K562 (cell line): ENCODE measurements around the gene GRIK3. TPM values are rescaled to one million over a fixed set of nuclear protein-coding genes. Genes with fewer than 3 reads are reported as not detected.

Source experiments
- ATAC-seq: fragments of 200-7000 bp; cut with Tn5 transposase; 3 replicates; pipeline ENCODE4 v1.9.1; 2020; ENCODE audit warnings: moderate library complexity
- BruUV-seq: library from RNA; stranded (reverse); fragments of 400-500 nt; replicated peaks from 2 replicates; lab custom pipeline; 2021; lab: Mats Ljungman, UMichigan
- CTCF ChIA-PET: fragments of 300-600 bp; formaldehyde crosslinking; extraction: SDS; loops from one replicate; lab custom pipeline; 2021; ENCODE audit warnings: low intra/inter-chr PET ratio; lab: Yijun Ruan, JAX
- POLR2A ChIA-PET: fragments of 300-600, 350-650 bp; sonication (Branson Sonifier 250); formaldehyde crosslinking; extraction: SDS; loops from one replicate; lab custom pipeline; 2021; ENCODE audit warnings: antibody characterized with exemption, inconsistent platforms; lab: Yijun Ruan, JAX
- DNase-seq, 4 experiments: peaks; one replicate each; pipeline versions ENCODE4 v3.0.0 to v3.0.0-alpha.2; 2011 to 2018; ENCODE audit warnings: low spot score in 3 of 4, mixed read lengths in 3 of 4; ENCODE audit errors: extremely low read depth in 1 of 4
- FAIRE-seq: peaks from 2 replicates; lab custom pipeline; 2011; peaks lifted over from hg19 to GRCh38; lab: Jason Lieb, UNC
- H2AFZ ChIP-seq: 2 replicates; pipeline ENCODE4 v1.6.0; 2011; ENCODE audit warnings: low read depth, low read length, control low read depth, inconsistent platforms
- H3K27ac ChIP-seq: fragments of 200-600 bp; 3 replicates; pipeline ENCODE4 v1.8.0; 2011; ENCODE audit warnings: low read depth, mild to moderate bottlenecking, control low read depth, inconsistent platforms, low read length, moderate library complexity, mixed read lengths; ENCODE audit errors: extremely low read depth
- H3K27me3 ChIP-seq, 2 experiments: fragments of 300-600 bp in 1 of 2; 2 replicates in 1 of 2; 3 replicates in 1 of 2; pipeline versions ENCODE4 v1.6.0 to v1.8.0; 2011; ENCODE audit warnings: inconsistent platforms in 2 of 2, low read length in 2 of 2, mild to moderate bottlenecking in 1 of 2, mixed read lengths in 1 of 2, moderate library complexity in 1 of 2; ENCODE audit not compliant: control insufficient read depth in 2 of 2, insufficient read depth in 2 of 2
- H3K36me3 ChIP-seq: fragments of 300-600 bp; 3 replicates; pipeline ENCODE4 v1.8.0; 2011; ENCODE audit warnings: mild to moderate bottlenecking, low read length, inconsistent platforms; ENCODE audit not compliant: control insufficient read depth, insufficient read depth
- H3K4me1 ChIP-seq, 2 experiments: fragments of 200-600 bp in 1 of 2; replicated peaks in 1 of 2; 2 replicates in 1 of 2; 3 replicates in 1 of 2; pipeline versions ENCODE4 v1.5.1 to v1.8.0; 2011; ENCODE audit warnings: inconsistent platforms in 2 of 2, low read length in 2 of 2, mild to moderate bottlenecking in 1 of 2, mixed read lengths in 1 of 2, moderate library complexity in 1 of 2; ENCODE audit not compliant: control insufficient read depth in 2 of 2, insufficient read depth in 2 of 2
- H3K4me2 ChIP-seq: 2 replicates; pipeline ENCODE4 v1.6.1; 2011; ENCODE audit warnings: low read length, control low read depth, inconsistent platforms, mixed read lengths; ENCODE audit not compliant: insufficient read depth
- H3K4me3 ChIP-seq: fragments of 200-600 bp; sonication (generic), shearing (Covaris generic); 2 replicates; pipeline ENCODE4 v1.5.1; 2016; ENCODE audit warnings: control low read depth, inconsistent platforms
- H3K79me2 ChIP-seq: fragments of 200-600 bp; 3 replicates; pipeline ENCODE4 v1.8.0; 2011; ENCODE audit warnings: low read length, inconsistent platforms; ENCODE audit not compliant: control insufficient read depth, insufficient read depth
- H3K9ac ChIP-seq, 2 experiments: 2 replicates each; pipeline versions ENCODE4 v1.6.0 to v1.6.1; 2011; ENCODE audit warnings: low read depth in 2 of 2, low read length in 2 of 2, control low read depth in 1 of 2, inconsistent platforms in 1 of 2, mild to moderate bottlenecking in 1 of 2, mixed read lengths in 1 of 2; ENCODE audit not compliant: insufficient read depth in 1 of 2
- H3K9me1 ChIP-seq: one replicate; pipeline ENCODE4 v1.6.0; 2011; ENCODE audit warnings: inconsistent platforms, mild to moderate bottlenecking, low read length, moderate library complexity; ENCODE audit not compliant: control insufficient read depth, insufficient read depth
- H3K9me3 ChIP-seq: replicated peaks from 2 replicates; pipeline ENCODE4 v1.5.1; 2011; ENCODE audit warnings: low read depth, low read length, inconsistent platforms; ENCODE audit not compliant: control insufficient read depth, insufficient read depth
- H4K20me1 ChIP-seq: replicated peaks from 2 replicates; pipeline ENCODE4 v1.6.1; 2011; ENCODE audit warnings: low read length, inconsistent platforms, mixed read lengths; ENCODE audit not compliant: control insufficient read depth, insufficient read depth
- HDAC1 ChIP-seq, 2 experiments: fragments of 450-650 bp; IDR thresholded peaks; 2 replicates each; pipeline ENCODE4 v1.6.1; 2016 to 2017; ENCODE audit warnings: inconsistent platforms in 1 of 2, mild to moderate bottlenecking in 1 of 2, moderate library complexity in 1 of 2
- MAZ ChIP-seq, 2 experiments: fragments of 450-650 bp in 1 of 2; sonication (generic) in 1 of 2; formaldehyde crosslinking; IDR thresholded peaks in 1 of 2; conservative IDR thresholded peaks in 1 of 2; 2 replicates each; pipeline versions ENCODE4 v1.4.0 to v1.5.0; 2020; ENCODE audit warnings: mild to moderate bottlenecking in 1 of 2, missing genetic modification reagents in 1 of 2
- NEUROD1 ChIP-seq: fragments of 150-350 bp; IDR thresholded peaks from 2 replicates; pipeline ENCODE4 v1.6.1; 2014; ENCODE audit warnings: borderline replicate concordance, low read length, low read depth; ENCODE audit not compliant: partially characterized antibody
- NRF1 ChIP-seq, 2 experiments: fragments of 450-650 bp; IDR thresholded peaks in 1 of 2; conservative IDR thresholded peaks in 1 of 2; 2 replicates each; pipeline ENCODE4 v1.6.1; 2014; ENCODE audit warnings: mild to moderate bottlenecking in 2 of 2
- THRA ChIP-seq: fragments of 450-650 bp; IDR thresholded peaks from 2 replicates; pipeline ENCODE4 v1.6.1; 2017; ENCODE audit warnings: mild to moderate bottlenecking, moderate library complexity
- WGBS: fragments of 100-300 bp; shearing (Covaris generic); methylation state at CpG from one replicate; pipeline ENCODE4 v1.1.6; 2016; ENCODE audit warnings: low coverage, mixed read lengths; ENCODE audit not compliant: insufficient coverage; ENCODE audit errors: missing lambda C conversion rate; 5-methylcytosine and 5-hydroxymethylcytosine counted together
- in situ Hi-C: fragments of 300-500 bp; cut with MboI; formaldehyde crosslinking; loops from 4 replicates; pipeline ENCODE4 v1.15.0; 2018; ENCODE audit warnings: inconsistent platforms, mixed read lengths
- intact Hi-C: fragments of 100-400 bp; cut with micrococcal nuclease; formaldehyde crosslinking; loops from 2 replicates; pipeline ENCODE4 v1.14.2; 2022
- polyA plus RNA-seq, 8 experiments: library from polyadenylated mRNA; depleted of rRNA in 4 of 8; stranded (reverse) in 5 of 8; unstranded in 3 of 8; fragments of >200 nt; fragmentation: Nextera tagmentation in 2 of 8; fragmentation: Illumina TruSeq in 1 of 8; extraction: Ambion mirVana in 2 of 8; extraction: Trizol in 1 of 8; gene quantifications; 2 replicates each; pipeline versions ENCODE4 v1.2.1 to v1.2.3, GENCODE V29; 2011 to 2014; ENCODE audit warnings: inconsistent platforms in 1 of 8, missing spikeins in 1 of 8
- total RNA-seq, 7 experiments: library from RNA; depleted of rRNA in 6 of 7; stranded (reverse); fragments of >200 nt in 6 of 7; fragmentation: Illumina TruSeq in 2 of 7; extraction: Trizol in 2 of 7; gene quantifications; 2 replicates each; pipeline versions ENCODE4 v1.2.1 to v1.2.3, GENCODE V29; 2011 to 2021; ENCODE audit warnings: low replicate concordance in 1 of 7
- TF ChIP-seq, protein P1 (sequence below): fragments of 200-800 bp; sonication (Bioruptor generic); IDR thresholded peaks from 2 replicates; pipeline ENCODE4 v1.6.1; 2016; ENCODE audit warnings: missing genetic modification characterization, missing compliant biosample characterization

GRIK3 gene
- total and polyA plus RNA-seq, 9 of the 15 experiments (the other 6 are each of a cell fraction or from before 2014, with no cell fraction given) = not detected

GRCh38 chr1:37010011-37010410, 24.3 kb downstream of the GRIK3 start:
- intact Hi-C loops (no loop called here), in situ Hi-C loops (no loop called here)
- Histone ChIP-seq H2AFZ (no peak overlapping the region), H3K9ac (no peak overlapping the region), H3K9me3 (no peaks in the 10 kb centered on the region), H3K4me3 (no peak overlapping the region), H3K4me1 (no peaks in the 10 kb centered on the region), H4K20me1 (peaks cover 4% of the 10 kb centered on the region; the same call in 1 of the 2 replicates), H3K79me2 (no peaks in the 10 kb centered on the region), H3K27ac (no peak overlapping the region), H3K36me3 (no peaks in the 10 kb centered on the region), H3K4me2 (no peak overlapping the region), H3K9me1 (no peaks in the 10 kb centered on the region), H3K27me3 (peaks cover 0 to 8% of the 10 kb centered on the region in 2 experiments; a peak in 2 of 5 replicates)
- ChIA-PET POLR2A (interaction anchor here (1.2 kb wide), 1 partner anchor 57 kb away, joined by 4 read pairs; no protein-coding TSS in a partner anchor), CTCF (no interaction called here)
- ATAC-seq (no peak), FAIRE-seq (no peak), DNase-seq (no peak)
- TF ChIP-seq NEUROD1 (no peak), MAZ (CRISPR knock-in tag; conservative IDR thresholded peaks at IDR 0.05 in 1 of 2, IDR thresholded peaks at IDR 0.05 in 1 of 2) (no peak), NRF1 (conservative IDR thresholded peaks at IDR 0.05 in 1 of 2, IDR thresholded peaks at IDR 0.05 in 1 of 2) (no peak), HDAC1 (IDR thresholded peaks at IDR 0.05) (no peak), THRA (no peak)
- TF ChIP-seq, protein P1, sequence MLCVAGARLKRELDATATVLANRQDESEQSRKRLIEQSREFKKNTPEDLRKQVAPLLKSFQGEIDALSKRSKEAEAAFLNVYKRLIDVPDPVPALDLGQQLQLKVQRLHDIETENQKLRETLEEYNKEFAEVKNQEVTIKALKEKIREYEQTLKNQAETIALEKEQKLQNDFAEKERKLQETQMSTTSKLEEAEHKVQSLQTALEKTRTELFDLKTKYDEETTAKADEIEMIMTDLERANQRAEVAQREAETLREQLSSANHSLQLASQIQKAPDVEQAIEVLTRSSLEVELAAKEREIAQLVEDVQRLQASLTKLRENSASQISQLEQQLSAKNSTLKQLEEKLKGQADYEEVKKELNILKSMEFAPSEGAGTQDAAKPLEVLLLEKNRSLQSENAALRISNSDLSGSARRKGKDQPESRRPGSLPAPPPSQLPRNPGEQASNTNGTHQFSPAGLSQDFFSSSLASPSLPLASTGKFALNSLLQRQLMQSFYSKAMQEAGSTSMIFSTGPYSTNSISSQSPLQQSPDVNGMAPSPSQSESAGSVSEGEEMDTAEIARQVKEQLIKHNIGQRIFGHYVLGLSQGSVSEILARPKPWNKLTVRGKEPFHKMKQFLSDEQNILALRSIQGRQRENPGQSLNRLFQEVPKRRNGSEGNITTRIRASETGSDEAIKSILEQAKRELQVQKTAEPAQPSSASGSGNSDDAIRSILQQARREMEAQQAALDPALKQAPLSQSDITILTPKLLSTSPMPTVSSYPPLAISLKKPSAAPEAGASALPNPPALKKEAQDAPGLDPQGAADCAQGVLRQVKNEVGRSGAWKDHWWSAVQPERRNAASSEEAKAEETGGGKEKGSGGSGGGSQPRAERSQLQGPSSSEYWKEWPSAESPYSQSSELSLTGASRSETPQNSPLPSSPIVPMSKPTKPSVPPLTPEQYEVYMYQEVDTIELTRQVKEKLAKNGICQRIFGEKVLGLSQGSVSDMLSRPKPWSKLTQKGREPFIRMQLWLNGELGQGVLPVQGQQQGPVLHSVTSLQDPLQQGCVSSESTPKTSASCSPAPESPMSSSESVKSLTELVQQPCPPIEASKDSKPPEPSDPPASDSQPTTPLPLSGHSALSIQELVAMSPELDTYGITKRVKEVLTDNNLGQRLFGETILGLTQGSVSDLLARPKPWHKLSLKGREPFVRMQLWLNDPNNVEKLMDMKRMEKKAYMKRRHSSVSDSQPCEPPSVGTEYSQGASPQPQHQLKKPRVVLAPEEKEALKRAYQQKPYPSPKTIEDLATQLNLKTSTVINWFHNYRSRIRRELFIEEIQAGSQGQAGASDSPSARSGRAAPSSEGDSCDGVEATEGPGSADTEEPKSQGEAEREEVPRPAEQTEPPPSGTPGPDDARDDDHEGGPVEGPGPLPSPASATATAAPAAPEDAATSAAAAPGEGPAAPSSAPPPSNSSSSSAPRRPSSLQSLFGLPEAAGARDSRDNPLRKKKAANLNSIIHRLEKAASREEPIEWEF = no peak
- WGBS = 3% methylated on average over 4 of the region's 4 CpGs
- no TSS peak for BruUV-seq
